K562 (cell line): ENCODE results near the gene PPP1R14B.

Source experiments
- EGR1 ChIP-seq: fragments of 450-650 bp; conservative IDR thresholded peaks from 2 replicates; pipeline ENCODE4 v1.6.1; 2017; ENCODE audit warnings: mild to moderate bottlenecking
- HNRNPH1 ChIP-seq: fragments of 200-400 bp; formaldehyde crosslinking; optimal IDR thresholded peaks from 2 replicates; pipeline ENCODE3; 2017; ENCODE audit warnings: low read depth, mild to moderate bottlenecking, low read length, moderate library complexity
- RFX1 ChIP-seq: fragments of 450-650 bp; IDR thresholded peaks from 2 replicates; pipeline ENCODE4 v1.6.1; 2016; ENCODE audit warnings: mild to moderate bottlenecking, moderate library complexity
- SMARCC2 ChIP-seq: fragments of 450-650 bp; IDR thresholded peaks from 2 replicates; pipeline ENCODE4 v1.6.1; 2017; ENCODE audit warnings: antibody characterized with exemption, moderate library complexity, mild to moderate bottlenecking, low read depth
- SP2 ChIP-seq: IDR thresholded peaks from 2 replicates; pipeline ENCODE4 v1.6.1; 2011; ENCODE audit warnings: mild to moderate bottlenecking, low read depth, low read length, moderate library complexity; ENCODE audit not compliant: poor library complexity, severe bottlenecking; ENCODE audit errors: extremely low read depth
- ZBTB7A ChIP-seq: IDR thresholded peaks from 2 replicates; pipeline ENCODE4 v1.6.1; 2011; ENCODE audit warnings: low read depth, mild to moderate bottlenecking, low read length, moderate library complexity, borderline replicate concordance; ENCODE audit not compliant: control insufficient read depth
- ZNF263 ChIP-seq: sonication (generic); formaldehyde crosslinking; IDR thresholded peaks from 2 replicates; pipeline ENCODE4 v1.8.0; 2022; ENCODE audit warnings: mild to moderate bottlenecking, missing genetic modification reagents, borderline replicate concordance

- TF ChIP-seq SP2 (no peak), ZNF263 (CRISPR knock-in tag) (no peak), SMARCC2 (no peak), ZBTB7A (no peak), EGR1 (no peak), RFX1 (no peak), HNRNPH1 (no peak)
These were observed 1.8 kb downstream of the PPP1R14B start for GRCh38 chr11:64244966-64245365.
